Left lung (tissue), 10 donors: ENCODE results near the gene CDKN3. TPM values are rescaled to one million over a fixed set of nuclear protein-coding genes. Genes with fewer than 3 reads are reported as not detected.
"Not testable (repeated sequence)": the region's sequence is repeated elsewhere in the genome, so short reads cannot be mapped to it uniquely, and the experiment has no call there.

Source experiments
- ATAC-seq: fragments of 200-7000 bp; cut with Tn5 transposase; one replicate; pipeline ENCODE4 v1.9.1; 2020; ENCODE audit warnings: moderate library complexity
- DNase-seq, 4 donors: peaks; one replicate each; pipeline ENCODE4 v3.0.0-alpha.2; 2013 to 2020
- H3K27ac ChIP-seq, 2 donors: fragments of 200-600 bp; sonication (generic) in 1 of 2; one replicate each; pipeline versions ENCODE4 v1.5.0 to v1.8.0; 2020 to 2021
- H3K27me3 ChIP-seq, 2 donors: fragments of 200-600 bp; sonication (generic) in 1 of 2; one replicate each; pipeline versions ENCODE4 v1.5.0 to v1.8.0; 2020 to 2021
- H3K36me3 ChIP-seq, 2 donors: fragments of 200-600 bp; sonication (generic) in 1 of 2; one replicate each; pipeline versions ENCODE4 v1.5.0 to v1.8.0; 2020 to 2021
- H3K4me1 ChIP-seq, 2 donors: fragments of 200-600 bp; one replicate each; pipeline ENCODE4 v1.8.0; 2021
- H3K4me3 ChIP-seq, 2 donors: fragments of 200-600 bp; sonication (generic) in 1 of 2; one replicate each; pipeline versions ENCODE4 v1.5.0 to v1.8.0; 2020 to 2021; ENCODE audit warnings: mild to moderate bottlenecking in 1 of 2
- H3K9me3 ChIP-seq, 2 donors: fragments of 200-600 bp; sonication (generic) in 1 of 2; one replicate each; pipeline versions ENCODE4 v1.5.0 to v1.8.0; 2020 to 2021
- CTCF ChIP-seq, 2 donors: fragments of 200-600 bp; sonication (generic) in 1 of 2; IDR thresholded peaks; one replicate each; pipeline versions ENCODE4 v1.5.0 to v1.8.0; 2021; ENCODE audit warnings: antibody characterized with exemption in 2 of 2
- intact Hi-C, 2 donors: fragments of 100-400 bp; cut with DNase I; formaldehyde crosslinking; loops; one replicate each; pipeline versions ENCODE4 v1.11.2 to v1.14.2; 2022
- polyA plus RNA-seq, 6 donors: library from polyadenylated mRNA; unstranded; fragments of 120-200 nt; gene quantifications; one replicate each; pipeline ENCODE4 v1.2.1, GENCODE V29; 2013; ENCODE audit not compliant: insufficient read length in 6 of 6
- total RNA-seq, 2 donors: library from RNA; stranded (reverse); fragmentation: NEBNext Ultra II Directional; extraction: Animal tissue kit (Norgen Biotek cat#: 25700); gene quantifications; one replicate each; pipeline ENCODE4 v1.2.1, GENCODE V29; 2021
- donor health status: DM: no; HTN: yes; CAD: no.
- donor health status: DM: no; HTN: no; CAD: no.

The CDKN3 gene
- total and polyA plus RNA-seq, 8 donors, result 2.7 to 38.7 (median 20.2) TPM

- Histone ChIP-seq H3K4me1 (peaks cover 0 to 24% of the 10 kb centered on the region in 2 donors), H3K36me3 (no peaks in the 10 kb centered on the region), H3K27me3 (no peaks in the 10 kb centered on the region), H3K9me3 (no peaks in the 10 kb centered on the region), H3K4me3 (no peak overlapping the region), H3K27ac (no peak overlapping the region)
- no peak for TF ChIP-seq CTCF (IDR thresholded peaks at IDR 0.05)
- intact Hi-C loops, result no loop called here
- ATAC-seq, result no peak
- no peak for DNase-seq
Observed at GRCh38 chr14:54394596-54394995, 2.2 kb upstream of the CDKN3 start.

- TF ChIP-seq CTCF (IDR thresholded peaks at IDR 0.05), result no peak
- H3K27me3 ChIP-seq, result no peaks in the 10 kb centered on the region
- H3K36me3 ChIP-seq, result no peaks in the 10 kb centered on the region
- peaks cover 0 to 24% of the 10 kb centered on the region in 2 donors for H3K4me1 ChIP-seq
- no peak overlapping the region for H3K4me3 ChIP-seq
- H3K9me3 ChIP-seq, result no peaks in the 10 kb centered on the region
- DNase-seq (no peak), ATAC-seq (no peak)
- H3K27ac ChIP-seq, result no peak overlapping the region
- intact Hi-C loops, result no loop called here
Observed at GRCh38 chr14:54395284-54395683, 1.5 kb upstream of the CDKN3 start.

GRCh38 chr14:54395716-54396115 is 1.1 kb upstream of the CDKN3 start:
- Histone ChIP-seq H3K27ac (no peak overlapping the region), H3K4me3 (no peak overlapping the region), H3K4me1 (peaks cover 0 to 24% of the 10 kb centered on the region in 2 donors), H3K36me3 (no peaks in the 10 kb centered on the region), H3K27me3 (no peaks in the 10 kb centered on the region), H3K9me3 (no peaks in the 10 kb centered on the region)
- no peak for ATAC-seq
- no peak for TF ChIP-seq CTCF (IDR thresholded peaks at IDR 0.05)
- DNase-seq, result no peak
- intact Hi-C loops, result no loop called here

GRCh38 chr14:54396183-54396492 is 669 bp upstream of the CDKN3 start:
- peaks cover 0 to 24% of the 10 kb centered on the region in 2 donors for H3K4me1 ChIP-seq
- intact Hi-C loops, result no loop called here
- ATAC-seq, result no peak
- H3K27ac ChIP-seq, result no peak overlapping the region
- H3K27me3 ChIP-seq, result no peaks in the 10 kb centered on the region
- no peaks in the 10 kb centered on the region for H3K9me3 ChIP-seq
- no peak for TF ChIP-seq CTCF (IDR thresholded peaks at IDR 0.05)
- H3K4me3 ChIP-seq, result peak overlapping the region; percentile 50 to 69
- DNase-seq, result peak in 1 of 4 donors; percentile 34
- no peaks in the 10 kb centered on the region for H3K36me3 ChIP-seq

GRCh38 chr14:54399560-54399959 is 2.8 kb downstream of the CDKN3 start:
- Histone ChIP-seq H3K4me3 (no peak overlapping the region), H3K27me3 (no peaks in the 10 kb centered on the region), H3K9me3 (no peaks in the 10 kb centered on the region), H3K27ac (no peak overlapping the region), H3K4me1 (peaks cover 0 to 24% of the 10 kb centered on the region in 2 donors), H3K36me3 (no peaks in the 10 kb centered on the region)
- ATAC-seq, result no peak
- DNase-seq, result no peak
- intact Hi-C loops, result no loop called here
- no peak for TF ChIP-seq CTCF (IDR thresholded peaks at IDR 0.05)

- ATAC-seq, H3K4me1 ChIP-seq, intact Hi-C loops: not testable (repeated sequence)
Observed at GRCh38 chr14:54403401-54404005, 6.7 kb downstream of the CDKN3 start.

More at GRCh38 chr14:54403401-54404005, 6.7 kb downstream of the CDKN3 start:
- not testable (repeated sequence) for H3K9me3 ChIP-seq, H3K27me3 ChIP-seq, H3K27ac ChIP-seq, H3K36me3 ChIP-seq, H3K4me3 ChIP-seq, DNase-seq
